Measurements from ENCODE around the gene CTPS2.

DNA sequence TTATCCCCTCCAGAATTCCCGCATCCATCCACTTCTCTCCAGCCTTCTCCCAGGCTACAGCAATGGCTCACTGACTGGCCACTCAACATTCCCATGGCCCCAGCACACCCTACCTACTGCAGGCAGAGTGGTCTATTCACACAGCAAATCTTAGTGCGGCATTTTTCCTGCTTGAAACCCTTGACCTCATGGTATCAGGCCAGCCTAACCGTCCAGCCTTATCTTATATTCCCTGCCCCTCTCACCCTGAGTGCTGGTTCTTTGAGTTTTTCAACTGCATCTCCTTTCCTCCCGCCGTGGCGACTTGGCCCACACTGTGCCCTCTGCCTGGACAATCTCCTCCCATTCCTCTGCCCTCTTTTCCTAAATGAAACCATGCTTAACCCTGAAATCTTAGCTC, 72.5 kb downstream of the CTPS2 start:
- TF ChIP-seq, protein P1, sequence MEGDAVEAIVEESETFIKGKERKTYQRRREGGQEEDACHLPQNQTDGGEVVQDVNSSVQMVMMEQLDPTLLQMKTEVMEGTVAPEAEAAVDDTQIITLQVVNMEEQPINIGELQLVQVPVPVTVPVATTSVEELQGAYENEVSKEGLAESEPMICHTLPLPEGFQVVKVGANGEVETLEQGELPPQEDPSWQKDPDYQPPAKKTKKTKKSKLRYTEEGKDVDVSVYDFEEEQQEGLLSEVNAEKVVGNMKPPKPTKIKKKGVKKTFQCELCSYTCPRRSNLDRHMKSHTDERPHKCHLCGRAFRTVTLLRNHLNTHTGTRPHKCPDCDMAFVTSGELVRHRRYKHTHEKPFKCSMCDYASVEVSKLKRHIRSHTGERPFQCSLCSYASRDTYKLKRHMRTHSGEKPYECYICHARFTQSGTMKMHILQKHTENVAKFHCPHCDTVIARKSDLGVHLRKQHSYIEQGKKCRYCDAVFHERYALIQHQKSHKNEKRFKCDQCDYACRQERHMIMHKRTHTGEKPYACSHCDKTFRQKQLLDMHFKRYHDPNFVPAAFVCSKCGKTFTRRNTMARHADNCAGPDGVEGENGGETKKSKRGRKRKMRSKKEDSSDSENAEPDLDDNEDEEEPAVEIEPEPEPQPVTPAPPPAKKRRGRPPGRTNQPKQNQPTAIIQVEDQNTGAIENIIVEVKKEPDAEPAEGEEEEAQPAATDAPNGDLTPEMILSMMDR (IDR thresholded peaks at IDR 0.05) = no peak
- no peak for TF ChIP-seq ZFX (IDR thresholded peaks at IDR 0.05; ENCODE audit: borderline replicate concordance)

All from 22Rv1 (cell line).